ENCODE measurements around the gene AP3B2.
A peak's percentile ranks its signal among the peaks of the same experiment; 100 is the strongest.
"Not testable (repeated sequence)": the region's sequence is repeated elsewhere in the genome, so short reads cannot be mapped to it uniquely, and the experiment has no call there.

Gene AP3B2

GRCh38 chr15:82648257-82649103, 61.2 kb downstream of the AP3B2 start:
- DNase-seq = no peak

GRCh38 chr15:82647835-82648256, 61.8 kb downstream of the AP3B2 start:
- DNase-seq = peak; percentile 84

GRCh38 chr15:82647045-82647834, 62.4 kb downstream of the AP3B2 start, which contains the start of gene CPEB1:
TSS of gene CPEB1 (minus strand) at chr15:82647363. CDS start at chr15:82628459, 18,904 bp downstream.
- peak; percentile 80 for DNase-seq

GRCh38 chr15:82646250-82647044, 63.2 kb downstream of the AP3B2 start:
- DNase-seq = peak; percentile 60

- not testable (repeated sequence) for DNase-seq
These were observed 64.5 kb downstream of the AP3B2 start for GRCh38 chr15:82644967-82645852.

- no peak for DNase-seq
These were observed 65.7 kb downstream of the AP3B2 start for GRCh38 chr15:82643992-82644391.

GRCh38 chr15:82642656-82643055, 67.0 kb downstream of the AP3B2 start:
- DNase-seq = no peak

- no peak for DNase-seq
These were observed 68.4 kb downstream of the AP3B2 start for GRCh38 chr15:82641129-82641798.

- DNase-seq = no peak
These were observed 69.0 kb downstream of the AP3B2 start for GRCh38 chr15:82640672-82641071.

GRCh38 chr15:82635798-82636197, 73.9 kb downstream of the AP3B2 start:
- no peak for DNase-seq

GRCh38 chr15:82630033-82630432, 79.6 kb downstream of the AP3B2 start:
- no peak for DNase-seq

GRCh38 chr15:82625136-82625535, 84.5 kb downstream of the AP3B2 start:
- no peak for DNase-seq

GRCh38 chr15:82624438-82624837, 85.2 kb downstream of the AP3B2 start:
- no peak for DNase-seq

GRCh38 chr15:82624008-82624407, 85.7 kb downstream of the AP3B2 start:
- no peak for DNase-seq

GRCh38 chr15:82621970-82622369, 87.7 kb downstream of the AP3B2 start:
- DNase-seq = no peak

- DNase-seq = no peak
These were observed 95.9 kb downstream of the AP3B2 start for GRCh38 chr15:82613747-82614146.

GRCh38 chr15:82611348-82611747, 98.3 kb downstream of the AP3B2 start:
- no peak for DNase-seq
